Mucosa of rectum (tissue), 2 donors: ENCODE results near the gene PLPP3.
"Not testable (repeated sequence)": the region's sequence is repeated elsewhere in the genome, so short reads cannot be mapped to it uniquely, and the experiment has no call there.

Experiments
- H3K27ac ChIP-seq, 2 donors: one replicate each; pipeline ENCODE4 v1.7.0; 2013; ENCODE audit warnings: inconsistent platforms in 2 of 2, low read depth in 2 of 2, low read length in 2 of 2
- H3K27me3 ChIP-seq, 2 donors: one replicate each; pipeline ENCODE4 v1.7.0; 2013; ENCODE audit warnings: low read length in 2 of 2; ENCODE audit not compliant: control insufficient read depth in 2 of 2, insufficient read depth in 2 of 2
- H3K36me3 ChIP-seq, 2 donors: one replicate each; pipeline ENCODE4 v1.7.0; 2013; ENCODE audit warnings: low read length in 2 of 2; ENCODE audit not compliant: control insufficient read depth in 2 of 2, insufficient read depth in 2 of 2
- H3K4me1 ChIP-seq, 2 donors: one replicate each; pipeline ENCODE4 v1.7.0; 2013; ENCODE audit warnings: low read length in 2 of 2, mild to moderate bottlenecking in 1 of 2; ENCODE audit not compliant: control insufficient read depth in 2 of 2, insufficient read depth in 2 of 2
- H3K4me3 ChIP-seq, 2 donors: one replicate each; pipeline ENCODE4 v1.7.0; 2013; ENCODE audit warnings: low read length in 2 of 2
- H3K9ac ChIP-seq, 2 donors: one replicate each; pipeline ENCODE4 v1.7.0; 2013; ENCODE audit warnings: low read length in 2 of 2, low read depth in 1 of 2, mild to moderate bottlenecking in 1 of 2
- H3K9me3 ChIP-seq, 2 donors: one replicate each; pipeline ENCODE4 v1.7.0; 2013; ENCODE audit warnings: low read length in 2 of 2; ENCODE audit not compliant: control insufficient read depth in 2 of 2
- donor health status: healthy.
- donor health status: Normal muscosa, but diverticular disease.

Gene PLPP3

GRCh38 chr1:56578963-56579875, at the start of gene PLPP3:
Gene PLPP3, minus strand, starts transcription at chr1:56579563. Its CDS starts 547 bp downstream, at chr1:56579016.
- Histone ChIP-seq H3K36me3 (no peaks in the 10 kb centered on the region), H3K9ac (peak within 1 kb of the TSS; percentile 91), H3K27me3 (no peaks in the 10 kb centered on the region), H3K4me1 (peaks cover 14 to 18% of the 10 kb centered on the region in 2 donors), H3K27ac (peak within 1 kb of the TSS; percentile 87 to 91), H3K9me3 (no peaks in the 10 kb centered on the region), H3K4me3 (peak within 1 kb of the TSS; percentile 75 to 90)

- Histone ChIP-seq H3K36me3 (no peaks in the 10 kb centered on the region), H3K4me3 (no peak overlapping the region), H3K27me3 (no peaks in the 10 kb centered on the region), H3K9me3 (no peaks in the 10 kb centered on the region), H3K4me1 (no peaks in the 10 kb centered on the region), H3K9ac (no peak overlapping the region), H3K27ac (no peak overlapping the region)
Observed at GRCh38 chr1:56627636-56628039, 48.3 kb upstream of the PLPP3 start.

- H3K36me3 ChIP-seq, result no peaks in the 10 kb centered on the region
- H3K9me3 ChIP-seq, result no peaks in the 10 kb centered on the region
- H3K4me1 ChIP-seq, result no peaks in the 10 kb centered on the region
- H3K9ac ChIP-seq, result no peak overlapping the region
- H3K27me3 ChIP-seq, result no peaks in the 10 kb centered on the region
- H3K4me3 ChIP-seq, result no peak overlapping the region
- H3K27ac ChIP-seq, result no peak overlapping the region
Observed at GRCh38 chr1:56627019-56627635, 47.8 kb upstream of the PLPP3 start.

GRCh38 chr1:56626546-56626945, 47.2 kb upstream of the PLPP3 start:
- no peak overlapping the region for H3K27ac ChIP-seq
- no peak overlapping the region for H3K9ac ChIP-seq
- no peaks in the 10 kb centered on the region for H3K27me3 ChIP-seq
- H3K36me3 ChIP-seq, result no peaks in the 10 kb centered on the region
- H3K4me1 ChIP-seq, result no peaks in the 10 kb centered on the region
- H3K9me3 ChIP-seq, result no peaks in the 10 kb centered on the region
- H3K4me3 ChIP-seq, result no peak overlapping the region

- H3K36me3 ChIP-seq, result no peaks in the 10 kb centered on the region
- H3K9me3 ChIP-seq, result no peaks in the 10 kb centered on the region
- no peaks in the 10 kb centered on the region for H3K4me1 ChIP-seq
- no peak overlapping the region for H3K9ac ChIP-seq
- H3K27me3 ChIP-seq, result no peaks in the 10 kb centered on the region
- no peak overlapping the region for H3K4me3 ChIP-seq
- H3K27ac ChIP-seq, result no peak overlapping the region
Observed at GRCh38 chr1:56625819-56626440, 46.6 kb upstream of the PLPP3 start.

GRCh38 chr1:56617141-56617540, 37.8 kb upstream of the PLPP3 start:
- no peak overlapping the region for H3K9ac ChIP-seq
- H3K9me3 ChIP-seq, result no peaks in the 10 kb centered on the region
- no peaks in the 10 kb centered on the region for H3K36me3 ChIP-seq
- H3K27ac ChIP-seq, result no peak overlapping the region
- no peaks in the 10 kb centered on the region for H3K4me1 ChIP-seq
- H3K27me3 ChIP-seq, result no peaks in the 10 kb centered on the region
- no peak overlapping the region for H3K4me3 ChIP-seq

GRCh38 chr1:56610770-56611169, 31.4 kb upstream of the PLPP3 start:
- H3K27ac ChIP-seq, H3K36me3 ChIP-seq, H3K9me3 ChIP-seq, H3K4me3 ChIP-seq, H3K4me1 ChIP-seq, H3K9ac ChIP-seq, H3K27me3 ChIP-seq: not testable (repeated sequence)

GRCh38 chr1:56610097-56610496, 30.7 kb upstream of the PLPP3 start:
- not testable (repeated sequence) for H3K9me3 ChIP-seq, H3K4me1 ChIP-seq, H3K9ac ChIP-seq, H3K36me3 ChIP-seq, H3K4me3 ChIP-seq, H3K27me3 ChIP-seq, H3K27ac ChIP-seq

GRCh38 chr1:56595397-56596191, 16.2 kb upstream of the PLPP3 start:
- not testable (repeated sequence) for H3K27me3 ChIP-seq, H3K4me3 ChIP-seq, H3K9me3 ChIP-seq, H3K27ac ChIP-seq, H3K9ac ChIP-seq, H3K4me1 ChIP-seq, H3K36me3 ChIP-seq
